ENCODE results near the gene FADS3. TPM values are rescaled to one million over a fixed set of nuclear protein-coding genes. Genes with fewer than 3 reads are reported as not detected.

The FADS3 gene
- total RNA-seq, 1 experiment from 2014 or later: 50.0 TPM

- H3K4me3 Mint-ChIP-seq: no peak overlapping the region
- peaks cover 30% of the 10 kb centered on the region for H3K4me1 Mint-ChIP-seq
- H3K27ac Mint-ChIP-seq: no peak overlapping the region
- no peak for DNase-seq (ENCODE audit: low spot score)
- no peaks in the 10 kb centered on the region for H3K27me3 Mint-ChIP-seq (ENCODE audit: low read depth)
- POLR2A ChIA-PET: interaction anchor here (2.4 to 2.9 kb wide), 2 partner anchors 16 to 43 kb away, joined by 9 to 11 read pairs; partner anchors contain the start of gene BEST1
- no peak for TF ChIP-seq ATF1 (CRISPR knock-in tag; IDR thresholded peaks at IDR 0.05)
- no peak for ATAC-seq
- CTCF ChIA-PET: interaction anchor here (1.2 to 6.2 kb wide), 8 partner anchors 9 to 201 kb away, joined by 4 to 99 read pairs (median 16); partner anchors contain the start of gene RAB3IL1
- H3K9me3 Mint-ChIP-seq: no peaks in the 10 kb centered on the region
- no peaks in the 10 kb centered on the region for H3K36me3 Mint-ChIP-seq
Observed at GRCh38 chr11:61907282-61907681, 15.9 kb upstream of the FADS3 start.

- H3K27me3 Mint-ChIP-seq (ENCODE audit: low read depth): no peaks in the 10 kb centered on the region
- H3K27ac Mint-ChIP-seq: no peak overlapping the region
- H3K4me1 Mint-ChIP-seq: peaks cover 30% of the 10 kb centered on the region
- ATAC-seq (no peak), DNase-seq (ENCODE audit: low spot score) (no peak)
- no peaks in the 10 kb centered on the region for H3K36me3 Mint-ChIP-seq
- no peak for TF ChIP-seq ZNF317 (CRISPR knock-in tag; IDR thresholded peaks at IDR 0.05; ENCODE audit: borderline replicate concordance, low read depth)
- POLR2A ChIA-PET: interaction anchor here (2.4 to 2.9 kb wide), 2 partner anchors 17 to 43 kb away, joined by 9 to 11 read pairs; partner anchors contain the start of gene BEST1
- no peaks in the 10 kb centered on the region for H3K9me3 Mint-ChIP-seq
- no peak overlapping the region for H3K4me3 Mint-ChIP-seq
- CTCF ChIA-PET: interaction anchor here (1.2 to 10.9 kb wide), 7 partner anchors 8 to 202 kb away, joined by 4 to 685 read pairs (median 27); partner anchors contain the start of gene BEST1
Observed at GRCh38 chr11:61906522-61906909, 15.2 kb upstream of the FADS3 start.

- Mint-ChIP-seq H3K27ac (no peak overlapping the region), H3K9me3 (no peaks in the 10 kb centered on the region), H3K4me3 (no peak overlapping the region), H3K4me1 (peaks cover 30% of the 10 kb centered on the region), H3K27me3 (ENCODE audit: low read depth) (no peaks in the 10 kb centered on the region), H3K36me3 (no peaks in the 10 kb centered on the region)
- no peak for TF ChIP-seq SOX15 (CRISPR knock-in tag; IDR thresholded peaks at IDR 0.05)
- no peak for TF ChIP-seq FOXK1 (CRISPR knock-in tag; IDR thresholded peaks at IDR 0.05)
- TF ChIP-seq ESRRA (CRISPR knock-in tag; IDR thresholded peaks at IDR 0.05; ENCODE audit: borderline replicate concordance): no peak
- no peak for TF ChIP-seq ZNF671 (CRISPR knock-in tag; IDR thresholded peaks at IDR 0.05)
- no peak for TF ChIP-seq NFE2L1 (CRISPR knock-in tag; IDR thresholded peaks at IDR 0.05)
- no peak for TF ChIP-seq NFYB (CRISPR knock-in tag; conservative IDR thresholded peaks at IDR 0.05; ENCODE audit: low read depth)
- no peak for TF ChIP-seq ZNF396 (CRISPR knock-in tag; IDR thresholded peaks at IDR 0.05; ENCODE audit: borderline replicate concordance)
- no peak for TF ChIP-seq E2F5 (CRISPR knock-in tag; IDR thresholded peaks at IDR 0.05)
- TF ChIP-seq ZNF232 (CRISPR knock-in tag; IDR thresholded peaks at IDR 0.05): no peak
- no peak for TF ChIP-seq NR1H2 (CRISPR knock-in tag; IDR thresholded peaks at IDR 0.05)
- TF ChIP-seq MYBL2 (CRISPR knock-in tag; IDR thresholded peaks at IDR 0.05): no peak
- TF ChIP-seq PRDM15 (CRISPR knock-in tag; IDR thresholded peaks at IDR 0.05): no peak
- DNase-seq (ENCODE audit: low spot score) (no peak), ATAC-seq (no peak)
- CTCF ChIA-PET: interaction anchor here (0.8 to 10.9 kb wide), 5 partner anchors 7 to 202 kb away, joined by 3 to 685 read pairs (median 5); partner anchors contain the start of gene BEST1
- POLR2A ChIA-PET: no interaction called here
Observed at GRCh38 chr11:61905801-61906521, 14.6 kb upstream of the FADS3 start.
